HFFc6 (cell line): ENCODE measurements around the gene SEMA6A. TPM values are rescaled to one million over a fixed set of nuclear protein-coding genes. Genes with fewer than 3 reads are reported as not detected.

Experiments used
- DNase-seq: peaks from one replicate; pipeline ENCODE4 v3.0.0-alpha.2; 2018
- H3K27ac Mint-ChIP-seq: 2 replicates; pipeline ENCODE4 v1.8.0; 2020; ENCODE audit warnings: mild to moderate bottlenecking, mixed read lengths
- H3K27me3 Mint-ChIP-seq: 2 replicates; pipeline ENCODE4 v1.8.0; 2021; ENCODE audit warnings: mild to moderate bottlenecking, moderate library complexity, mixed read lengths; ENCODE audit not compliant: insufficient read depth
- H3K36me3 Mint-ChIP-seq: 2 replicates; pipeline ENCODE4 v1.8.0; 2021; ENCODE audit warnings: low read depth, mixed read lengths
- H3K4me1 Mint-ChIP-seq: 2 replicates; pipeline ENCODE4 v1.8.0; 2020; ENCODE audit warnings: low read depth, mixed read lengths
- H3K4me3 Mint-ChIP-seq: 2 replicates; pipeline ENCODE4 v1.8.0; 2020; ENCODE audit warnings: mild to moderate bottlenecking, moderate library complexity, mixed read lengths
- H3K9me3 Mint-ChIP-seq: 2 replicates; pipeline ENCODE4 v1.8.0; 2020; ENCODE audit warnings: mild to moderate bottlenecking, mixed read lengths
- total RNA-seq, 6 experiments: library from RNA; stranded (reverse); fragmentation: NEBNext Ultra II Directional; extraction: Animal tissue kit (Norgen Biotek cat#: 25700); gene quantifications; 2 replicates in 1 of 6; 3 replicates in 5 of 6; pipeline ENCODE4 v1.2.3, GENCODE V29; 2021
- TF ChIP-seq, protein P1 (sequence below): fragments of 200-600 bp; sonication (generic); IDR thresholded peaks from 2 replicates; pipeline ENCODE4 v1.5.0; 2021; ENCODE audit warnings: antibody characterized with exemption, mild to moderate bottlenecking

SEMA6A gene
- total RNA-seq, 6 experiments from 2014 or later, result 0.20 to 0.76 (median 0.44) TPM

DNA sequence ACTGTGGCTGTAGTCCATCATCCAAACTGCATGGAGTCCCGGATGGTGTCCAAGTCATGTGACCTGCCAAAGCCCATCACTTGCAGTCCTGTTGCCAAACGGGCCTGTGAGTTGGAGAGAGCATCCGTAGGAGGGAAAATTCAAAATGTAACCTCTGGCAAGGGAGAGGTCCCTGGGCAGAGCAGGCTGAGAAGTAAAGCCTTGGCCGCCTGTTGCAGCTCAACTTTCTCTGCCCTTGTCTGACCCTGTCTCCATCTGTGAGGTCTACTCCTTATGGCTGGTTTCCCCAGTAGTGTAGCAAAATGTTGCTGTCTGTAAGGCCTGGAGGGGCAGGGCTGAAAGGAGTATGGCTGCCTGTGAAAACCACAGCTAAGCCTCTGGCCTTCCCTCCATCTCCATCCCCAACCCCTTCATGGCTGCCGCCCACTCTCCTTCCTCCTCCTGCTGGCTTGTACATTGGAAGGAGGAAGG lies 163.5 kb downstream of the SEMA6A start:
- H3K36me3 Mint-ChIP-seq, result no peaks in the 10 kb centered on the region
- H3K4me1 Mint-ChIP-seq, result no peaks in the 10 kb centered on the region
- H3K9me3 Mint-ChIP-seq, result no peaks in the 10 kb centered on the region
- TF ChIP-seq, protein P1, sequence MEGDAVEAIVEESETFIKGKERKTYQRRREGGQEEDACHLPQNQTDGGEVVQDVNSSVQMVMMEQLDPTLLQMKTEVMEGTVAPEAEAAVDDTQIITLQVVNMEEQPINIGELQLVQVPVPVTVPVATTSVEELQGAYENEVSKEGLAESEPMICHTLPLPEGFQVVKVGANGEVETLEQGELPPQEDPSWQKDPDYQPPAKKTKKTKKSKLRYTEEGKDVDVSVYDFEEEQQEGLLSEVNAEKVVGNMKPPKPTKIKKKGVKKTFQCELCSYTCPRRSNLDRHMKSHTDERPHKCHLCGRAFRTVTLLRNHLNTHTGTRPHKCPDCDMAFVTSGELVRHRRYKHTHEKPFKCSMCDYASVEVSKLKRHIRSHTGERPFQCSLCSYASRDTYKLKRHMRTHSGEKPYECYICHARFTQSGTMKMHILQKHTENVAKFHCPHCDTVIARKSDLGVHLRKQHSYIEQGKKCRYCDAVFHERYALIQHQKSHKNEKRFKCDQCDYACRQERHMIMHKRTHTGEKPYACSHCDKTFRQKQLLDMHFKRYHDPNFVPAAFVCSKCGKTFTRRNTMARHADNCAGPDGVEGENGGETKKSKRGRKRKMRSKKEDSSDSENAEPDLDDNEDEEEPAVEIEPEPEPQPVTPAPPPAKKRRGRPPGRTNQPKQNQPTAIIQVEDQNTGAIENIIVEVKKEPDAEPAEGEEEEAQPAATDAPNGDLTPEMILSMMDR, result no peak
- no peak overlapping the region for H3K27ac Mint-ChIP-seq
- no peak for DNase-seq
- peaks cover 6% of the 10 kb centered on the region; the same call in 1 of the 2 replicates for H3K27me3 Mint-ChIP-seq
- H3K4me3 Mint-ChIP-seq, result no peak overlapping the region

DNA sequence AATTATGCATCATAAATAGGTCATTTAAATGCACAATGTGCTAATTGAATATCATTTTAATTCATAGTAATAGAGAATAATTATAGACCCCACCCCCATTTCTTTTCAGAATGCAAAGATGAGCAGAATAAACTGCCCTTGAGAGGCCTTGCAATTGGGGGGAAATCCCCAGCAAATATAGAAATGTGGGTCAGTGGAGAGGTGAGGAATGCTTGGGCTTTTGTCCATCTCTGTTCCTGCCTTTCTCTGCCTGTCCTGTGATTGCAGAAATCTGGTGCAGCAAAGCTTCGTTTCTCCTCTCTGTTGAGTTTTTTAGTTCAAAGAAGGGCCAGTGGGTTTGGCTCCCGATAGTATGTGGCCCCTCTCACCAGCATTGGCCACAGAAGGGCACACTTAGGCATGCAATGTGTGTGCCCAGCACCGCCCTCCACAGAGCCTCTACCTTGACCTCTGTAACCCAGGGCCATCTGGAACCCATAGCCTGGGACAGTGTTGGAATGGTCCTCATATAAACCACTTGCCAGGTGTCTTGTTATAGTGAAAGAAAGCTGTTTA lies 164.2 kb downstream of the SEMA6A start:
- DNase-seq, result no peak
- H3K4me1 Mint-ChIP-seq, result no peaks in the 10 kb centered on the region
- no peaks in the 10 kb centered on the region for H3K9me3 Mint-ChIP-seq
- H3K27me3 Mint-ChIP-seq, result peaks cover 6% of the 10 kb centered on the region; the same call in 1 of the 2 replicates
- H3K36me3 Mint-ChIP-seq, result no peaks in the 10 kb centered on the region
- no peak overlapping the region for H3K27ac Mint-ChIP-seq
- H3K4me3 Mint-ChIP-seq, result no peak overlapping the region
- TF ChIP-seq, protein P1, result no peak

DNA sequence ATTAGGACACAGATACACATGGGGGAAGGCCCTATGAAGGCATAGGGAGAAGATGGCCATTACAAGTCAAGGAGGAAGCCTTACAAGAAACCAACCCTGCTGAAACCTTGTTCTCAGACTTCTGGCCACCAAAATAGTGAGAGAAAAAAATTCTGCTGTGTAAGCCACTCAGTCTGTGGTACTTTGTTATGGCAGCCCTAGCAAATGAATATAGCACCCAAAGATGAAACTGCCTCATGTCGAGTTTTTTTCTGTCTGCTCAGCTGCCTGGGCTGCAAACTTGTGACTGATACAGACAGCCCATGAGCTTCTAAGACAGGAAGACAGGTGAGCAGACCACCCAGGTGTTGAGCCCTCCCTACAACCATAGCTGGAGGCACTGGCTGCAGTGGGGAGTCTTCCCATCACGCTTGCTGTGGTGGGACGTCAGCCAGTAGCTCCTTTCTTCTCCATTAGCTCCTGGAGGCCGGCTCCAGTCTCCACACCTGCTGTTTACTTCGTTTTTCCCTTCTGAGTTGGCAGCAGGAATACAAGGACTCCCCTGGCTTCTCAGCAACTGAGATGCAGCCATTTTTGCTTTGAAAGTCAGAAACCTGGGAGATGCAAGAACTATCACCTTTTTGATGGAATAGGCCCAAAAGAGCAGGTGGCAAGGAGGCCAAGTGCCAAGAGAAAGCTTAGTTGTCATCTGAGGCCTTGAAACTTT lies 164.9 kb downstream of the SEMA6A start:
- TF ChIP-seq, protein P1, result no peak
- H3K9me3 Mint-ChIP-seq, result no peaks in the 10 kb centered on the region
- no peaks in the 10 kb centered on the region for H3K4me1 Mint-ChIP-seq
- peaks cover 6% of the 10 kb centered on the region; the same call in 1 of the 2 replicates for H3K27me3 Mint-ChIP-seq
- H3K27ac Mint-ChIP-seq, result no peak overlapping the region
- no peak for DNase-seq
- no peaks in the 10 kb centered on the region for H3K36me3 Mint-ChIP-seq
- H3K4me3 Mint-ChIP-seq, result no peak overlapping the region

DNA sequence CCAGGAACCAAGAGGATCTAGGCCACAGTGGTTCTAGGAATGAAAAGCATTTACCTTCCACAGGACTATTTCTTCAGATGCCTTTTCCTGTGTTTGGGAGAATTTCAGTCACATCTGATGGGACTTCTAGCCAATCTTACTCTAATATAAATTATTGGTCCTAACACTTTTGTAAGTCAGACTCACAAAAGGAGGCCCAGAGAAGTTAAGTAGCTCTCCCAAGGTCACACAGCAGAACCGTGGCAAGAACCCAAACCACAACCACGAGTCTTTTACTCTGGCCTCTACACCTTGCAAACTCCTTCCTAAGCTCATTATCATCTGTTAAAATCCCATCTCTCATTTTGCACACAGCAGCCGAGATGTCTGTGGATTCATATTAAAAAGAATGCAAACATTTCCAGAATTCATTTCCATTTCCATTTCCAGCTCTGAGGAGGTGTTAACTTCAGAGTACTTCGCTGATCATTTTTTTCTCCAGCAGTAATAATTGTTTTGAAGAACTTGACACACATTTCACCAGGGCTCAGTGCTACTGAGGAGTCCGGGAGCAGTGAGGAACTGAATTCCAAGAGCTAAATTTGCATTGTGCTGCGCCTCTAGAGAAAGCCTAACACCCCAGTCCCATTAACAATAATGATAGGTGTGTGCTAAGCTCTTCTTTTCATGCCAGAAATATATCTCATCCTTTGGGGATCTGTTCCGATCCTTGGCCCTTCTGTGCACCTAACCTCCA lies 168.1 kb downstream of the SEMA6A start:
- Mint-ChIP-seq H3K9me3 (no peaks in the 10 kb centered on the region), H3K4me3 (no peak overlapping the region), H3K27ac (no peak overlapping the region), H3K36me3 (no peaks in the 10 kb centered on the region), H3K27me3 (peaks cover 6% of the 10 kb centered on the region; the same call in 1 of the 2 replicates), H3K4me1 (no peaks in the 10 kb centered on the region)
- TF ChIP-seq, protein P1, result no peak
- no peak for DNase-seq

DNA sequence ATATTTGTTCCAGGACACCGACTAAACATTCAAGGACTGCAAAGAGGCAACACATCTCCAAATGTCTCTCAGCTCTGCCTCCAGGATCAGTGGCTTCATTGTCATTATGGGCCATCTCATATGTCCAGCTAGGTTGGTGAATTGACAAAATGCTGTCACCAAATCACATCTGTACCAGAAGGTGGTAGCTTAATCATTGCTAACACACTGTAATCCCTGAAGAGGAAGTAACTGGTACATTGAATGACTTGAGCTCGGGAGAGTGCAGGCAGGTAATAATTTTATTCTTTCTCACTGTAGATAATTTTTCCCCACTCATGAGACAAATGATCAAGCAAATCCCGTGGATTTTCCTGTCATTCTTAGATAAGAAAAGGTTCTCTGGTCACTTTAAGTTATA lies 169.8 kb downstream of the SEMA6A start:
- no peaks in the 10 kb centered on the region for H3K9me3 Mint-ChIP-seq

More for the DNA sequence above, 169.8 kb downstream of the SEMA6A start:
- no peak for DNase-seq
- no peaks in the 10 kb centered on the region for H3K36me3 Mint-ChIP-seq
- H3K4me1 Mint-ChIP-seq, result no peaks in the 10 kb centered on the region
- peaks cover 3% of the 10 kb centered on the region; the same call in 1 of the 2 replicates for H3K27me3 Mint-ChIP-seq
- H3K4me3 Mint-ChIP-seq, result no peak overlapping the region
- TF ChIP-seq, protein P1, result no peak
- no peak overlapping the region for H3K27ac Mint-ChIP-seq
